LHCN-M2 (cell line): Measurements from ENCODE around the gene BMPR1A. TPM values are rescaled to one million over a fixed set of nuclear protein-coding genes. Genes with fewer than 3 reads are reported as not detected.
A peak's percentile ranks its signal among the peaks of the same experiment; 100 is the strongest.
"Not testable (repeated sequence)": the region's sequence is repeated elsewhere in the genome, so short reads cannot be mapped to it uniquely, and the experiment has no call there.

Experiments
- DNase-seq: peaks from one replicate; pipeline ENCODE4 v3.0.0-alpha.2; 2012; ENCODE audit warnings: low read depth
- total RNA-seq: library from RNA; depleted of rRNA; stranded (reverse); fragments of >200 nt; gene quantifications from 2 replicates; pipeline ENCODE4 v1.2.3, GENCODE V29; 2014

Gene BMPR1A
- total RNA-seq, 1 experiment from 2014 or later, result 28.8 TPM

DNA sequence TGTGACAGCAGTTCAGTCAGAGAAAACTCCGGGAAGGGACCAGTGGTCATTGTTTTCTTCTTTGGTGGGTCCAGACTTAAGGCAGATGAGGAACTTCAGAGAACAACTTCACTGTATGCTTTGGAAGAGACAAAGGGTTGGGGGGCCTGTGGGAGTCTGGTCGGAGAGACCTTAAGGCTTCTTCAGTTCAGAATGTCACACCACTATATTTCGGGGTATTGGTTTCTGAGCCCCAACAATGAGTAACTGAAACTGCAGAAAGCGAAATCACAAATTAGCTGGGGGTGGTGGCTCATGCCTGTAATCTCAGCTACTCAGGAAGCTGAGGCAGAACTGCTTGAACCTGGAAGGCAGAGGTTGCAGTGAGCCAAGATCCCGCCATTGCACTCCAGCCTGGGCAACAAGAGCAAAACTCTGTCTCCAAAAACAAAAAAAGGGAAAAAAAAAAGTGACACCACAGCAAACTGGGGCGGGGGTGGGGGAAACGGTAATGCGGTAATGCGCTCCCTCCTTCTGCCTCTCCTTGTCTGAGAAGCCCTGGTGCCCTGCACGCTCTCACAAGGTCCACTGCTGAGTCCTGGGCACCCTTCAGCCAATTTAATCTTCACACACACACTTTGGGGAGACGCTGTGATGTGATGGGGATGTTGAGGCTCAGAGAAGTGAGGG lies 209.7 kb downstream of the BMPR1A start:
- DNase-seq, result no peak

DNA sequence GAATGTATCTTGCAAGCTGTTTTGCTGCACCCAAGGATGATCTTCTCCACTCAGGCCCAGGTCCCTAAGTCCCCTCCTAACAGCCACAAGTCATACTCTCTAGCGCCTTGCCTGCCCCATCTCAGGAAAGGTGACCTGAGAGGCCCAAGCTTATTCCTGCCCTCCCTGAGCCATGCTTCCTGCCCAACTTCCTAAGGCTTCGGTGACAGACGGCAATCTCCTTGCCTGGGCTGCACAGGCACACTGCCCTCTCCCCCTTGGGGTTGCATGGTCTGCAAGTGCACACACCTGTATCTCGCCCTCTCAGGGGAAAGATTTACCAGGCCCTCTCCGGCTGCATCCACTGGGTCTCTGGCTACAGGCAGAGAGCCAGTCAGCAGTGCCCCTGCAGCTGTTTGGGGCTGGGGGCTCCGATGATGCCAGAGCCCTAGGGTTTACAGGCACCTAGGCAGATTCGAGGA lies 211.1 kb downstream of the BMPR1A start:
- no peak for DNase-seq

DNA sequence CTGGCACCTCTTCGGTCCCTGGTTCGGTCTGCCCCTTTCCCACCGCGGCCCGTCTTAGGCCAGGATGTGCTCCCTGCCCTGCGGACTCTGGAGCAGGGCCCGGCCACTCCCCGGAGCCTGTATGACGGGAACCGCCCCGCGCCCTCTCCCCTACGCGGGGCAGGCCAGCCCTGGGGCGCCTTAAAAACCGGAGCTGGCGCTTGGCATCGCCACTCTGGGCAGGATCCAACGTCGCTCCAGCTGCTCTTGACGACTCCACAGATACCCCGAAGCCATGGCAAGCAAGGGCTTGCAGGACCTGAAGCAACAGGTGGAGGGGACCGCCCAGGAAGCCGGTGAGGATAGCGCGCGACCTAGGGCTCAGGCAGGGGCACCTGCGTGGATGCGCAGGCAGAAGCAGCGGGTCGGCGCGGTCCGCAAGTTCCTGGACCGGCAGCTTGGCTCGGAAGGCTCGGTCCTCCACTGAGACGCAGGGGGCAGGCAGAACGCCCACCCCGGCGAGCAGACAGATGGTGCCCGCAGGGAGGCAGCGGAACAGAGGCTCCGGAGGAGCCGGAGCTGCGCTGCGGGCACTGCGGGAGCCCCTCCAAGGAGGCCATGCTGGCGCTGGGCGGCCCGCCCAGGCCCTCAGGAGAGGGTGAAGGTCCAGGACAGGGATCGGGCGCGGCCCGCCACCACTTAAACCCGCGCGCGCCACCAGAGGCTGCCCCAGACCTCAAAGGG lies 212.0 kb downstream of the BMPR1A start, which contains the start of gene ADIRF:
Gene ADIRF, plus strand, starts transcription at position 212 of the 723 bp plus-strand sequence. Its CDS starts 63 bp downstream, at position 275.
- no peak for DNase-seq

DNA sequence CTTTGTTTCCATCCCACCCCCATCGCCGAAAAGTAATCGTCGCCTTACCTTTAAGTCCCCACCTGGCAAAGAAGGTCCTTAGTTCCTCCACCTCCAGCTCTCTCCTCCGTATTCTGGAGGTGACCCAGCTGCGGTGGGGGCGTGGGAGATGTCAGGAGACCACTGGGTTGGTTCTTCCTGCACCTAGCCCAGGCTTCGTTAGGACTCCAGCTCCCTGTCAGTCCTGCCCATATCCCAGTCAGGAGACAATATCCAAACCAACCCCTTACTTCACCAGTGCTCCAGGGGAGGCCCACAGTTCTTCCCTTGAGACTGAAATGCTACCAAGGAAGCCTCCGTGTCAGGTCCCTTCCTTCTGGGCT lies 212.6 kb downstream of the BMPR1A start:
- no peak for DNase-seq

DNA sequence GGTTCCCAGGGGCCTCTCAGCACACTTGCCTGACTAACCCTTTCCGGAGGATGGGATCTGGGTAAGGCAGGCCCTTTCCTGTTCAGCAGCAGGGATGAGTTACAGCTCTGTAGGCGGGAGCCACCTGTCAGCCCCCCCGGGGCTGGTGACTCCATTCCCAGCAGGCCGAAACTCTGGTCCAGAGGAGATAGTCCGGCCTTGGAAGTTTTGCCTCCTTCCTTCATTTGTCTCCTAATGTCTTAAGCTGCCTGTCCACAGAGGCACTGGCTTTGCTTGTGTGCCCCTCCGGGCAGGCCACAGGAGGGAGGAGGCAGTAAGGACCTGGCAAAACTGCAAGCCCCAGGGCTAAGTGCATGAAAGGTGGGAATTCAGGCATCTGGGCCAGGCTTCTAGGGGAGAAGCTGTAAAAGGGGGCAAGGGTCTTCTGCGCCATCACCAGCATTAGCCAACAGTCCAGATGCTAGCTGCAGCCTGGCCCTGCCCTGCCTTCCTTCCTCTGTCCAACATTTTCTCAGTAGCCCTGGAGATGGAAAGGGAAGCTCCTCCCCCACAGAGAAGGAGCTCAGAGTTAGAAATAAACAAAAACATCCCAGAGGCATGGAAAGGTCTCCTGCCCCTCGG lies 213.1 kb downstream of the BMPR1A start:
- DNase-seq, result peak; percentile 87

DNA sequence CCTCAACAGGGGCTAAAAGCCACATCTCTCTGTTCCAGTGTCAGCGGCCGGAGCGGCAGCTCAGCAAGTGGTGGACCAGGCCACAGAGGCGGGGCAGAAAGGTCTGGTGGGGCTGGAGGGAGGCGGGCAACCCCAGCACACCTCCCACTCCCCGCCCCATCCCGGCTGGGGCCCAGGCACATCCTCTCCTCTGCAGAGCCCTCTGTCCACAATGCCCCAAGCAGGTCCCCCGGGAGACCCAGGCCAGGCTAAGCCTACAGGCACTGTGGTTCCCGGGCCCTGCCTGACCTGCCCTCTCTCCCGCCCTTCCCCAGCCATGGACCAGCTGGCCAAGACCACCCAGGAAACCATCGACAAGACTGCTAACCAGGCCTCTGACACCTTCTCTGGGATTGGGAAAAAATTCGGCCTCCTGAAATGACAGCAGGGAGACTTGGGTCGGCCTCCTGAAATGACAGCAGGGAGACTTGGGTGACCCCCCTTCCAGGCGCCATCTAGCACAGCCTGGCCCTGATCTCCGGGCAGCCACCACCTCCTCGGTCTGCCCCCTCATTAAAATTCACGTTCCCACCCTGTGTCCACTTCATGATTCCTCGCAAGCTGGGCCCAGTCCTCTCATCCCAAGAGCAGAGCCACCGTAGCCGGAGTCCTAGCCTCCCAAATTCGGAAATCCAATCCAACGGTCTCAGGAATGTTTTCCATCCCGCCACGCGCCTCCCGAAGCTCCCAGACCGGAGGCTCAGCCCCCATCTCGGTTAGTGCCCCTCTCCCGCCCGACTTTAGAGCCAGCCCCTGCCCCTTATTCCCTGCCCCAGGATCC lies 214.0 kb downstream of the BMPR1A start:
- DNase-seq, result peak; percentile 43

DNA sequence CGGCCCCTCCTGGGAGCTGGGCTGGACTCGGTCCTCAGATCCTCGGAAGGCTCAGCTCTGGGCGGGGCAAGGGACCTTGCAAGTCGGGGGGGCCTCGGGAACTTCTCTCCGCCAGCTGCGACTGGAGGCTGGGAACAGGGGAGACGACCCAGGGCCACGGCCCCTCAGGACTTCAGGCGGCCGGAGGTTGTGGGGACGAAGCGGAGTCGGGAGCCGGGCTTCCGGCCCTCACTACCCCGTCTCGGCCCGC lies 214.5 kb downstream of the BMPR1A start:
- DNase-seq, result no peak

DNA sequence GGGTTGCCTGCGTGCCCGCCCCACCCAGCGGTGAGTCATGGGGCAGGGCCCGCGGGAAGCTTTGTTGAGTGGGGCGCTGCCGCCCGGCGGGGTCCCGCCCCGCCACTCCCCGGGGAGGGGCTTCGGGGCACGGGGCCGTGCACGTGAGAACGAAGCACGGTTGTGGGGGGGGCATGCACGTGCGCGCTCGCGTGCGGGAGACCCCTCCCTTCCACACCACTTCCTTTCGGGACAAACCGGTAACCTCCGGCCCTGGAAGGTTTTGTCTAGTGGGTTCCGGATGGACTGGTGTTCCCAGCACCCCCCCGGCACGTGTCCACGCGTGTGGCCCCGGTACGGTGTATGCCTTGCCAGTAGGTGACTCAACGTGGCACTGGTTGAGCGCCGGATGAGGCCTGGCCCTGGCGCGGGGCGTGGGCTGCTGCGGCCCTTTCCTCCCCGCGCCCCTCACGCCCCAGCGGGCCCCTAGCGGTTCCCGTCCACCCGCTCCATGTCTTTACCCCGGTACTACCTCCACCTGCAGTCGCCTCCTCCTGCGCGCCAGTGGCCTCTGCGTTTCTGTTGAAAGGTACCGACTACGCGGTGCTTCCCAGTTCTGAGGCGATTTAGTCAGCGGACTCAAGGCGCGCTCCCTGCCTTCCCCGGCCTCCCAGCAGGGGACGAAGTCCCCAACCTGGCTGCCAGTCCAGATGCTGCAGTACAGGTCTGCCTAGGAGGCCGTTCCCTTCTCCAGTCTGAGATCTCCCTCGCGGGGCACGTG lies 215.0 kb downstream of the BMPR1A start:
- DNase-seq, result peak; percentile 85

DNA sequence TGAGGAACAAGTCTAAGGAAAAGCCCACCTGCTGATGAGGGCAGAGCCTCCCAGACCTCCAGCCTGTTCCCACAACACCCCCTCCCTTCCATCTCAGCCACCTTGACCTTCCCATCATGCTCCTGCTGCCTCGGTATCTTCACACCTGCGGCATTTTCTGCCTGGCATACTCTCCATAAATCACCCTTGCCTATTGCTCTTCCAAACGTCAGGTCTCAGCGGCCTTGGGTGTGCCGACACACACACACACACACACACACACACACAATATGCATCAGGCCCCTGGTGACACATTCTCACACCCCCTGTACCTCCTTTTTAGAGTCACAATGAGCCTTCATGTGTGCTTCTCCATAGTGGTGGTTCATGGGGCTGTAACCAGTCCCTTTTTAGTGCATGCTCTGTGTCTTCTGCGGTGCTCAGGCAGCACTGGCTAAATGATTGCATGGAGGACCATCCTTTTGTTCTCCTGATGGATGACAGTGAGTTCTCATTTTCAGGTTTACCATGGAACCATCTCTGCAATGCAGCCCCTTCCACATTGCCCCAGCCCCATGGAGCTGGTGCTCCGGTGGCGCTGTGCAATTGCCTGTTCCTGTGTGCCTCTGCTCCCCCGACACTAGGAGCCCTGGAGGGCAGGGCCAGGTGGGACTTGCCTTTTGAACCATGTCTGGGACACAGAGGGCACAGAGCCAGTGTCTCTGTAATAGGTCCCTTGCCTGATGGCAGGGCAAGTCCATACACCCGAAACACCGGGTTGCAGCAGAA lies 216.4 kb downstream of the BMPR1A start:
- DNase-seq, result no peak

DNA sequence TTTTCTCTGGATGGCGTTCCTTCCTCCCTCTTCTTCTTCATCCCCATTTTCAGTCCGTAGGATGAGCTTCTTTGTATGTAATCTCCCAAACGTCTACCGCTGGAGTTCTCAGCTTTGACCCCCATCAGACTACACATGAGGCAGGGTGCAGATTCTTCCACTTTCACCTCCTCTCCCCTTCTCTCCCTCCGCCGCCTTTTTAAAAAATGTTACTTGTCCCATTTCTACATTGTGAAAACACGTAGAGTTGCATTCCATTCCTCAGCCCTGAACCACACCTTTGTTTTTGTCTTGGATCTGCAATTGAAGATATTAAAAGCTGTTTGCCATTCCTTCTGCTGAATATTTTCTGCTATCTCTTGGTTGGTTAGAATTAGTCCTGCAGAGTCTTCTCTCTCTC lies 218.1 kb downstream of the BMPR1A start:
- DNase-seq, result no peak

DNA sequence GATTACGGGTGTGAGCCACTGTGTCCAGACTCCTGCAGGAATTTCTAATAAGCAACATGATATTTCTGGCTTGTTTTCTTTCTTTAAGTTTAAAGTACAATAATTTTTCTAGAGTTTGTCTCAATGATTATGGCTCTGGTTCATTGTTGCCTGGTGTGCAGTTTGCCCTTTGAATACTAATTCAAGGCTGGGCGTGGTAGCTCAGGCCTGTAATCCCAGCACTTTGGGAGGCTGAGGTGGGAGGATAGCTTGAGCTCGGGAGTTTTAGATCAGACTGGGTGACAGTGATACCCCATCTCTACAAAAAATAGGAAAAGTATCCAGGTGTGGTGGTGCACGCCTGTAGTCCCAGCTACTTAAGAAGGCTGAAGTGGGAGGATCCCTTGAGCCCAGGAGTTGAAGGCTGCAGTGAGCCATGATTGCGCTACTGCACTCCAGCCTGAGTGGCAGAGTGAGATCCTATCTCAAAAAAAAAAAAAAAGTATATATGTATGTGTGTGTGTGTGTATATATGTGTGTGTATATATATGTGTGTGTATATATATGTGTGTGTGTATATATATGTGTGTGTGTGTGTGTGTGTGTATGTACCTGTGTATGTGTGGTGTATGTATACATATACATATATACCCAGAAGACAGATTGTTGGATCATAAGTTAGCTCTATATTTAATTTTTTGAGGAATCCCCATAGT lies 220.1 kb downstream of the BMPR1A start:
- no peak for DNase-seq

DNA sequence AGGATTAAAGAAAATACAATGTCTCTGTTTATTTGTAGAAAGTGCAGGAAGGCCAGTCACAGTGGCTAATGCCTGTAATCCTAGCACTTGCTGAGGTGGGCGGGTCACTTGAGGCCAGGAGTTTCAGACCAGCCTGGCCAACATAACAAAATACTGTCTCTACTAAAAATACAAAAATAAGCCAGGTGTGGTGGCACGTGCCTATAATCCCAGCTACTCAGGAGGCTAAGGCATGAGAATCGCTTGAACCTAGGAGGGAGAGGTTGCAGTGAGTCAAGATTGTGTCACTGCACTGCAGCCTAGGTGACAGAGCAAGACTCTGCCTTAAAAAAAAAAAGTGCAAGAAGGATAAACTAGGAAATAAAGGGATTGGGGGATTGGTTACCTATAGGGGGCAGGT lies 222.0 kb downstream of the BMPR1A start:
- not testable (repeated sequence) for DNase-seq

DNA sequence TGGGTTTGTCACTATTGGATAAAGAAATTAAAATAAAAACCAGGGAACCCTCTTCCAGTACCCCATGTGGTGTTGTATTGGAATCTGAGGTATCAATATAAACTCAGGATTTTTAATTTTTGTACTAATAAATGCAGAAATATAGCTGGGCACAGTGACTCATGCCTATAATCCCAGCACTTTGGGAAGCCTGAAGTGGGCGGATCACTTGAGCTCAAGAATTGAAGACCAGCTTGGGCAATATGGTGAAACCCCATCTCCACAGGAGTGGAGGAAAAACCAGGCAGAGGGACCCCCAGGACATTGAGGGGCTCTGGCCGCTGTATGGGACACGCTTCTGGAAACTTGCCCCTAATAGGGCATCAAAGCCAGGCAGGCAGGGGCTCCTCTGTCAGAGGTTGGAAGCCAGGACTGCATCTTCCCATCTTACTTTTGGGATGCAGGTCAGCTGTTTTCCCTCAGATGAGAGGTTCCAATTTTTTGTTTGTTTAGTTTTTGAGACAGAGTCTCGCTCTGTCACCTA lies 222.9 kb downstream of the BMPR1A start:
- no peak for DNase-seq

DNA sequence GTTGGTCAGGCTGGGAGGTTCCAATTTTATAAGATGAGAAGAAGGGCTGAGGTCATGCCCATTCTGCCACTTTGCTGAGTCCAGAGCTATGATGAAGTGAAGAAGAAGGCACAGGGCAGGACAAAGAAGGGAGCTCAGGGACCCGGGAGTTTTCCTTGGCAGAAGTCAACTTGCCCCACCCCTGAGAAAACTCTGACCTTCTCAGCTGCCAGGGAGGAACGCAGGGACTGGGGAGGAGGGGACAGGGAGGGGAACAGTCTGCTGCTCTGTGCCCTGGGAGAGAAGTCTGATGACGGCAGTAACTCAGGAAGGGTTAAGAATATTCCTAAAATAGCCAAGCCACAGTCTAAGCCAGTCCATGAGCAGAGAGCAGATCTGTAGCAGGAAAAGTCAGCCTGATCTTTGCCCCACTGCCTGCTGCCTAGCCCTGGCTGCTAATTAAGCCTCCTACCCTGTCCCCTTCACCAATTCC lies 223.6 kb downstream of the BMPR1A start:
- DNase-seq, result peak; percentile 51

DNA sequence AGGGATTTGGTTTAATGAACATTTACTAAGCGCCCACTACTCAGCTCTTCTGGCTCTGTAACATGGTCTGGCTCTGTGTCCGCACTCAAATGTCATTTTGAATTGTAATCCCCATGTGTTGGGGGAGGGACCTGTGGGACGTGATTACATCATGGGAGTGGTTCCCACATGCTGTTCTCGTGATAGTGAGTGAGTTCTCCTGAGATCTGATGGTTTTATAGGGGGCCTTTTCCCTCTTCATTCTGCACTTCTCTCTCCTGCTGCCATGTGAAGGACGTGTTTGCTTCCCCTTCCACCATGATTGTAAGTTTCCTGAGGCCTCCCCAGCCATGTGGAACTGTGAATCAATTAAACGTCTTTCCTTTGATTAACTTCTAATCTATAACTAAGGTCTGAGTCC lies 224.6 kb downstream of the BMPR1A start:
- DNase-seq, result not testable (repeated sequence)

DNA sequence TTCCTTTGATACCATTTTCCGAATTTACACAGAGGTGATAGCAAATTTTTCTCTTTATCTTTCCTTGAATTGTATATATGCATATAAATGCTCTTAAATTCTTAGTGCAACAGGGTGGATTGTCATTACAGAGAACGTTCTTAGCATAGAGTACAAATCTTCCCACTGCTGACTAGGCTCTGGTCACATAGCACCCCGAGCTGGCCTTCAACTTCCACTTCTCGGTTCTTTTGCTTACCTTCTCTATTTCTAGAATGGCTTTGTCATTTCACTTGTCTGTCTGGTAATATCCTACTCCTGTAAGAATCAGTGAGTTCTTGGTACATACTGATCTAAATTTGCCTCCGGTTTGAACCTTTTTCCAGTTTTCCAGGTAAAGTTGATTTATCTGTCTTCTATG lies 225.3 kb downstream of the BMPR1A start:
- no peak for DNase-seq
